Measurements from ENCODE around the gene DOCK1. TPM values are rescaled to one million over a fixed set of nuclear protein-coding genes. Genes with fewer than 3 reads are reported as not detected.

The DOCK1 gene
- total RNA-seq, 1 donor from 2014 or later, result 57.8 TPM

GRCh38 chr10:127029061-127029460 is 123.8 kb downstream of the DOCK1 start:
- no peak for TF ChIP-seq CTCF (IDR thresholded peaks at IDR 0.05)
- Mint-ChIP-seq H3K4me3 (ENCODE audit: unreplicated experiment) (no peak overlapping the region), H3K27ac (ENCODE audit: unreplicated experiment) (no peak overlapping the region), H3K4me1 (ENCODE audit: low read depth) (peaks cover 2% of the 10 kb centered on the region), H3K9me3 (ENCODE audit: low read depth) (no peaks in the 10 kb centered on the region), H3K36me3 (ENCODE audit: low read depth) (peaks cover 47% of the 10 kb centered on the region), H3K27me3 (ENCODE audit: low read depth) (no peaks in the 10 kb centered on the region)
- DNase-seq (ENCODE audit: low spot score), result no peak

- Mint-ChIP-seq H3K27ac (ENCODE audit: unreplicated experiment) (no peak overlapping the region), H3K27me3 (ENCODE audit: low read depth) (no peaks in the 10 kb centered on the region), H3K36me3 (ENCODE audit: low read depth) (peaks cover 34% of the 10 kb centered on the region), H3K4me3 (ENCODE audit: unreplicated experiment) (no peak overlapping the region), H3K4me1 (ENCODE audit: low read depth) (peaks cover 2% of the 10 kb centered on the region), H3K9me3 (ENCODE audit: low read depth) (no peaks in the 10 kb centered on the region)
- no peak for TF ChIP-seq CTCF (IDR thresholded peaks at IDR 0.05)
- no peak for DNase-seq (ENCODE audit: low spot score)
Measured at GRCh38 chr10:127033216-127034033, 128.2 kb downstream of the DOCK1 start.

- H3K36me3 Mint-ChIP-seq (ENCODE audit: low read depth), result peaks cover 37% of the 10 kb centered on the region
- H3K4me3 Mint-ChIP-seq (ENCODE audit: unreplicated experiment), result no peak overlapping the region
- H3K27ac Mint-ChIP-seq (ENCODE audit: unreplicated experiment), result no peak overlapping the region
- H3K4me1 Mint-ChIP-seq (ENCODE audit: low read depth), result peaks cover 2% of the 10 kb centered on the region
- no peak for DNase-seq (ENCODE audit: low spot score)
- no peaks in the 10 kb centered on the region for H3K27me3 Mint-ChIP-seq (ENCODE audit: low read depth)
- H3K9me3 Mint-ChIP-seq (ENCODE audit: low read depth), result no peaks in the 10 kb centered on the region
- TF ChIP-seq CTCF (IDR thresholded peaks at IDR 0.05), result no peak
Measured at GRCh38 chr10:127034034-127034633, 128.9 kb downstream of the DOCK1 start.

GRCh38 chr10:127034790-127035189 is 129.6 kb downstream of the DOCK1 start:
- Mint-ChIP-seq H3K27ac (ENCODE audit: unreplicated experiment) (no peak overlapping the region), H3K4me1 (ENCODE audit: low read depth) (peaks cover 2% of the 10 kb centered on the region), H3K36me3 (ENCODE audit: low read depth) (peaks cover 41% of the 10 kb centered on the region), H3K27me3 (ENCODE audit: low read depth) (no peaks in the 10 kb centered on the region), H3K9me3 (ENCODE audit: low read depth) (no peaks in the 10 kb centered on the region), H3K4me3 (ENCODE audit: unreplicated experiment) (no peak overlapping the region)
- no peak for DNase-seq (ENCODE audit: low spot score)
- TF ChIP-seq CTCF (IDR thresholded peaks at IDR 0.05), result no peak

- peaks cover 2% of the 10 kb centered on the region for H3K4me1 Mint-ChIP-seq (ENCODE audit: low read depth)
- H3K4me3 Mint-ChIP-seq (ENCODE audit: unreplicated experiment), result no peak overlapping the region
- DNase-seq (ENCODE audit: low spot score), result no peak
- no peak overlapping the region for H3K27ac Mint-ChIP-seq (ENCODE audit: unreplicated experiment)
- no peak for TF ChIP-seq CTCF (IDR thresholded peaks at IDR 0.05)
- no peaks in the 10 kb centered on the region for H3K27me3 Mint-ChIP-seq (ENCODE audit: low read depth)
- no peaks in the 10 kb centered on the region for H3K9me3 Mint-ChIP-seq (ENCODE audit: low read depth)
- H3K36me3 Mint-ChIP-seq (ENCODE audit: low read depth), result peaks cover 36% of the 10 kb centered on the region
Measured at GRCh38 chr10:127035827-127036226, 130.6 kb downstream of the DOCK1 start.
